Upper lobe of left lung (tissue), 4 donors: Measurements from ENCODE around the gene DST.

Experiments
- CTCF ChIP-seq, 6 experiments: fragments of 450-650 bp in 4 of 6; fragments of 200-600 bp in 2 of 6; sonication (generic) in 2 of 6; IDR thresholded peaks; one replicate each; pipeline ENCODE4 v1.5.1; 2016 to 2019; ENCODE audit warnings: antibody characterized with exemption in 6 of 6
- POLR2A ChIP-seq, 4 donors: fragments of 450-650 bp; IDR thresholded peaks; one replicate each; pipeline ENCODE4 v1.5.1; 2016 to 2017; ENCODE audit warnings: antibody characterized with exemption in 4 of 4, mild to moderate bottlenecking in 2 of 4

GRCh38 chr6:56551409-56552120, 91.1 kb downstream of the DST start:
- TF ChIP-seq CTCF (IDR thresholded peaks at IDR 0.05) (no peak), POLR2A (IDR thresholded peaks at IDR 0.05) (no peak)
